T47D (cell line): ENCODE data around the gene SUSD4.
A peak's percentile ranks its signal among the peaks of the same experiment; 100 is the strongest.
"Not testable (repeated sequence)": the region's sequence is repeated elsewhere in the genome, so short reads cannot be mapped to it uniquely, and the experiment has no call there.

Experiments
- DNase-seq, 2 experiments: peaks; one replicate each; pipeline versions ENCODE4 v3.0.0 to v3.0.0-alpha.2; 2011 to 2012; ENCODE audit warnings: low read depth in 1 of 2, low spot score in 1 of 2
- JUND ChIP-seq: IDR thresholded peaks from 2 replicates; pipeline ENCODE4 v1.6.1; 2012; ENCODE audit warnings: low read depth
- in situ Hi-C: cut with HindIII; loops from 2 replicates; pipeline ENCODE4 v1.10.0; 2016; ENCODE audit warnings: low sequenced_read_pairs, low pct_unique_long_range_greater_than_20kb

The SUSD4 gene

GRCh38 chr1:223264529-223264928 is 99.4 kb downstream of the SUSD4 start:
- in situ Hi-C loops = no loop called here
- no peak for TF ChIP-seq JUND
- DNase-seq = no peak

DNA sequence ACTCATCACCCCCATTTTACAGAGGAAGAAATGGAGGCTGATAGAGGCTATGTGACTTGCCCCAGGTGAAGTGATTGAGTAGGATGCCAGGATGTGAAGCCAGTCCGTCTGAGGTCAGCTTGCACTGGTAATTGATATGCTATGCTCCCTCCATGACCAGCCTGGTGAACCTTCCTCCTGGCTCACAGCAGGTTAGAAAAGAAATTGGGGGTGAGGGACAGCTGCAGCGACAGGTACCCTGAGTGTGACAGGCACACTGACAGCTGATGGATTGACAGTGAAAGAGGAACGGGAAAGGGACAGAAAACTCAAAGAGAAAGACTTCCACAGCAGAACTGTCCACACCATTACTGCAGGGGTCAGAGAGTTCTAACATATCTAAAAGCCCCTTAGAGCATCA is 102.1 kb downstream of the SUSD4 start:
- TF ChIP-seq JUND = no peak
- in situ Hi-C loops = no loop called here
- DNase-seq = no peak

- DNase-seq = no peak
- in situ Hi-C loops = no loop called here
- no peak for TF ChIP-seq JUND
These were observed 103.3 kb downstream of the SUSD4 start for GRCh38 chr1:223260712-223261111.

DNA sequence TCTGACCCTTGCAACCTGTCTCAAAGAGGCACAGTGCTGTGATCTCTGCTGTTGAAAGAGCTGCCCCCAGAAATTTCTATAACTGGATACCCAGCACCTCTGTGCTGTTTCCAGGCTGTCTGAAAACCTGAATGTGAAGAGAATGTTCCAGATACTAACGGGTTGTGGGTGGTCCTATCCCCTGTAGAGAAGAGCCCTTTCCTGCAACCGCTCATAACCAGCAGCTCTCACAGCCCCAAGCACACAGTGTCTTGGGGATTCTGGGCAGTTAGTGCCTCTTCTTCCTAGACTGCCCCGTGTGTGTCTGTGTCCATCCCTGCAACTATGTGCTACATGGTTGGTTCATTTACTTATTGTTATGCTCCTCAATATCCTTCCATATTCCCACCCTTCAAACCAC is 104.5 kb downstream of the SUSD4 start:
- in situ Hi-C loops = no loop called here
- no peak for DNase-seq
- TF ChIP-seq JUND = no peak

GRCh38 chr1:223258751-223259198 is 105.2 kb downstream of the SUSD4 start:
- TF ChIP-seq JUND = no peak
- in situ Hi-C loops = no loop called here
- peak in 1 of 2 experiments; percentile 45 for DNase-seq

- DNase-seq = no peak
- in situ Hi-C loops = no loop called here
- TF ChIP-seq JUND = no peak
These were observed 106.0 kb downstream of the SUSD4 start for GRCh38 chr1:223257856-223258550.

- in situ Hi-C loops = no loop called here
- TF ChIP-seq JUND = no peak
These were observed 107.9 kb downstream of the SUSD4 start for GRCh38 chr1:223256034-223256433.

DNA sequence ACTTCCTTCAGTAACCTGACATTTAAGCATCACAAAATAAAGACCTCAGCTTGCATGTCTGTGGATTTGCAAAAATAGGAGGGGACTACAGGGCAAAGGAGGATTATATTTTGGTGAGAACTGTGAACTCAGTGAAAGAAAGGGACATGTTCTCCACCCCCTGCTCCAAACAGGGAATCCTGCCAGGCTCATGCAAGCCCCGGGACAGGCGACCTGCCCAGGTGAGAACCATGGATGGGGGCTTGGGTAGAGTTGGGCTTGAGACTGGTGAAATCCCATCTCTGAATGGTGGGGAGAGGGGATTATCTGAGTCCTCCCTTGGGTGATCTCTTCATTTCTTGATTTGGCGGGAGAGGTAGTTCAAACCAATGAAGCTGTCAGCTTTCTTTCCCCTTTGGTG is 110.1 kb downstream of the SUSD4 start:
- DNase-seq = no peak
- no peak for TF ChIP-seq JUND
- in situ Hi-C loops = no loop called here

More at GRCh38 chr1:223256034-223256433, 107.9 kb downstream of the SUSD4 start:
- no peak for DNase-seq

DNA sequence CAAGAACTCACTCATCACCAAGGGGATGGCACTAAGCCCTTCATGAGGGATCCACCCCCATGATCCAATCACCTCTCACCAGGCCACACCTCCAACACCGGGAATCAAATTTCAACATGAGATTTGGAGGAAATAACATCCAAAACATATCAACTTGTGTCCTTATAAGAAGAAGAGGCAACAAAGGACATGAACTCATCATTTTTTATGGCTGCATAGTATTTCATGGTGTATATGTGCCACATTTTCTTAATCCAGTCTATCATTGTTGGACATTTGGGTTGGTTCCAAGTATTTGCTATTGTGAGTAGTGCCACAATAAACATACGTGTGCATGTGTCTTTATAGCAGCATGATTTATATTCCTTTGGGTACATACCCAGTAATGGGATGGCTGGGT is 112.6 kb downstream of the SUSD4 start:
- DNase-seq, in situ Hi-C loops: not testable (repeated sequence)

DNA sequence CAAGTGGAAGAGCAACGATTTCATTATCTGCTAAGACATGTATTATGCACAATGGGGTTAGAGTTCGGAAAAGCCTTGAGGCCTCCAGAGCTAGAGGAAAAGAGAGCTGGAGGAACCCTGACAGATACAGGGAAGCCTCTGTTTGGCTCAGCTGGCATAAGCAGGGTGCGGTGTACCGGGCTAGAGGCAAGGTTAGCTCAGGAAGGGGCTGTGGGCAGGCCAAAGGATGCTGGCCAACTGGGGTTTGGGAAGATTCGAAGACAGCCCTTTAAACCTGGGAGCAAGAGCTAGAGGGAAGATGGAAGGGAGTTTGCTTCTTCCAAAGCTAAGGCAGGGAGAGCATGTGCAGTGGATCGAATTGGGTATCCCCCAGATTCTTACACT is 113.4 kb downstream of the SUSD4 start:
- no peak for TF ChIP-seq JUND
- in situ Hi-C loops = no loop called here
- DNase-seq = no peak

DNA sequence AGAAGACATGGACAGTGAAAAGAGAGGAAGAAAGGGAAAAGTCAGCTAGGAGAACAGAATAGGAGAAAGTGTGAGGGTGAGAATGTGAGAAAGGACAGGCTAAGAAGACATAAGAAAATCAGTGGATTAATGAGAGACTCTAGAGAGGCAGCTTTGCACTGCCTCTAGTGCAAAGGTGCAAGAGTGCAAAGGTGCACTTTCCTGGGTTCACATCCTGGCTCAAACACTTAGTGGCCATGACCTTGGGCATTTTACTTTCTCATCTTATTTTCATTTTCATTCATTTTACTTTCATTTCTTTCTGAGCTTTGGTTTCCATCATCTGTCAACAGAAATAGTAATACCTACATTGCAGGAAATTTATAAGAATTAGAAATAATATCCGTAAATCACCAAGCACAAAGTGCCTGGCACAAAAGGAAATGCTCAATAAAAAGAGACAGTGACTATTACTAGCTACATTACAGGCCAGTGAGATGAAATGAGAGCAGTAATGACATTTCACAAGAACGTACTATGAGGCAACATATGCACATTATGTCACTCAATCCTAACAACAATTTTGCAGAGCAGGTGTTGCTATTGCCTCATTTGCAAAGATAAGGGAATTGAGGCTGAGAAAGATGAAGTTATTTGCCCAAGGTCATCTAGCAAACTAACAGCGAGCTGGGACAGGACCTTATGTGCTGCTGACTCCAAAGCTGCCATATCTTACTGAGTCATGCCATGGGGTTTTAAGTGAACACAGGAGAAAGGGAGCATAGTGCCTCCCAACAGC is 113.9 kb downstream of the SUSD4 start:
- no peak for DNase-seq
- TF ChIP-seq JUND = no peak
- in situ Hi-C loops = no loop called here

DNA sequence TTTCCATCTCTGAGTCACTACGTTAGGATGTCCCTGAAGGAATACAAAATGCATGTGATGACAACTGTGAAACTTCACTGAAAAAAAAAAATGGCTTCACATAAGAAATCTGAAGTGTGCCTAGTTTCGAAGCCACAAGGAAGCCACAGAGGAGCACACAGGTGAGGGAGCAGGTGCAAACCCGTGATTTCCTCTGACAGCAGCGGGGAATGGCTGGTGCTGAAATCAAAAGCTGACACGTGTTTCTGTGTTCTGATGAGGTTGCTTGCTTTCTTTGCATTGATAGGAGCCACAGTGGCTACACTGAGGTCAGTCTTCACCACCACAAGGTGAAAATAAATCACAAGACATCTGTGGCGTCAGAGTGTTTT is 115.2 kb downstream of the SUSD4 start:
- TF ChIP-seq JUND = no peak
- no peak for DNase-seq
- in situ Hi-C loops = no loop called here

GRCh38 chr1:223248001-223248769 is 115.8 kb downstream of the SUSD4 start:
- no peak for TF ChIP-seq JUND
- DNase-seq = no peak
- in situ Hi-C loops = no loop called here
